ENCODE measurements around the gene CHADL. TPM values are rescaled to one million over a fixed set of nuclear protein-coding genes. Genes with fewer than 3 reads are reported as not detected.

The CHADL gene
- total RNA-seq, 1 experiment from 2014 or later: 0.74 TPM

- no peak overlapping the region for H3K27ac ChIP-seq
- H3K4me1 ChIP-seq (replicated peaks; ENCODE audit: insufficient read depth): peaks cover 5% of the 10 kb centered on the region
- POLR2A ChIA-PET (ENCODE audit: unreplicated experiment): interaction anchor here (0.6 kb wide), 1 partner anchor 37 kb away, joined by 4 read pairs; no protein-coding TSS in a partner anchor
- intact Hi-C loops (cut with micrococcal nuclease; ENCODE audit: unreplicated experiment): no loop called here
- no peaks in the 10 kb centered on the region for H3K9me2 ChIP-seq (ENCODE audit: insufficient read depth)
- CTCF ChIA-PET: no interaction called here
- no peak overlapping the region for H2AFZ ChIP-seq
- H3K9me3 ChIP-seq (ENCODE audit: insufficient read depth, low read depth): no peaks in the 10 kb centered on the region
- peaks cover 25% of the 10 kb centered on the region for H3K79me2 ChIP-seq (ENCODE audit: low read depth)
- H3K27me3 ChIP-seq (ENCODE audit: insufficient read depth, low read depth): no peaks in the 10 kb centered on the region
- H4K20me1 ChIP-seq (ENCODE audit: insufficient read depth): no peaks in the 10 kb centered on the region
- H3K4me3 ChIP-seq: no peak overlapping the region
- no peak for DNase-seq
- no peak for TF ChIP-seq CTCF (conservative IDR thresholded peaks at IDR 0.05)
- TF ChIP-seq EZH2 (IDR thresholded peaks at IDR 0.05; ENCODE audit: low read depth): no peak
- peaks cover 15% of the 10 kb centered on the region; the same call in 1 of the 2 replicates for H3F3A ChIP-seq (ENCODE audit: insufficient read depth, low read depth)
- no peak overlapping the region for H3K4me2 ChIP-seq
- BruUV-seq (replicated peaks): no TSS peak
- H3K36me3 ChIP-seq (ENCODE audit: low read depth): 0 out of 2 replicates have a peak, but pooled peaks cover 4% of the 10 kb centered on the region
These were observed 34.0 kb downstream of the CHADL start for GRCh38 chr22:41206719-41207118.

- TF ChIP-seq CTCF (conservative IDR thresholded peaks at IDR 0.05): no peak
- TF ChIP-seq EZH2 (IDR thresholded peaks at IDR 0.05; ENCODE audit: low read depth): no peak
- peaks cover 15% of the 10 kb centered on the region for H3K4me1 ChIP-seq (replicated peaks; ENCODE audit: insufficient read depth)
- CTCF ChIA-PET: no interaction called here
- no peaks in the 10 kb centered on the region for H3K27me3 ChIP-seq (ENCODE audit: insufficient read depth, low read depth)
- POLR2A ChIA-PET (ENCODE audit: unreplicated experiment): no interaction called here
- H3K9me2 ChIP-seq (ENCODE audit: insufficient read depth): no peaks in the 10 kb centered on the region
- H3F3A ChIP-seq (ENCODE audit: insufficient read depth, low read depth): peaks cover 17% of the 10 kb centered on the region; the same call in 1 of the 2 replicates
- H3K36me3 ChIP-seq (ENCODE audit: low read depth): 0 out of 2 replicates have a peak, but pooled peaks cover 4% of the 10 kb centered on the region
- TSS peak; percentile 52 for BruUV-seq (replicated peaks)
- H4K20me1 ChIP-seq (ENCODE audit: insufficient read depth): no peaks in the 10 kb centered on the region
- H3K4me2 ChIP-seq: peak within 1 kb of the TSS; percentile 92
- H2AFZ ChIP-seq: peak within 1 kb of the TSS; percentile 97
- peaks cover 25% of the 10 kb centered on the region for H3K79me2 ChIP-seq (ENCODE audit: low read depth)
- DNase-seq: peak; percentile 94 to 97
- H3K27ac ChIP-seq: peak within 1 kb of the TSS; percentile 69
- intact Hi-C loops (cut with micrococcal nuclease; ENCODE audit: unreplicated experiment): no loop called here
- peak within 1 kb of the TSS; percentile 96 for H3K4me3 ChIP-seq
- H3K9me3 ChIP-seq (ENCODE audit: insufficient read depth, low read depth): no peaks in the 10 kb centered on the region
These were observed 35.5 kb downstream of the CHADL start, which contains the start of gene L3MBTL2 for GRCh38 chr22:41204992-41205900. TSS of gene L3MBTL2 (plus strand) at chr22:41205312. CDS start at chr22:41205363, 51 bp downstream.

- intact Hi-C loops (cut with micrococcal nuclease; ENCODE audit: unreplicated experiment): no loop called here
These were observed 36.7 kb downstream of the CHADL start for GRCh38 chr22:41204066-41204465.

More at GRCh38 chr22:41204066-41204465, 36.7 kb downstream of the CHADL start:
- DNase-seq: no peak
- H2AFZ ChIP-seq: no peak overlapping the region
- H3K4me1 ChIP-seq (replicated peaks; ENCODE audit: insufficient read depth): peaks cover 15% of the 10 kb centered on the region
- H3K9me3 ChIP-seq (ENCODE audit: insufficient read depth, low read depth): no peaks in the 10 kb centered on the region
- no peak for TF ChIP-seq EZH2 (IDR thresholded peaks at IDR 0.05; ENCODE audit: low read depth)
- TF ChIP-seq CTCF (conservative IDR thresholded peaks at IDR 0.05): no peak
- H3K27ac ChIP-seq: no peak overlapping the region
- no peak overlapping the region for H3K4me3 ChIP-seq
- POLR2A ChIA-PET (ENCODE audit: unreplicated experiment): no interaction called here
- CTCF ChIA-PET: interaction anchor here (0.7 kb wide), 1 partner anchor 181 kb away, joined by 6 read pairs; no protein-coding TSS in a partner anchor
- peaks cover 29% of the 10 kb centered on the region; the same call in 1 of the 2 replicates for H3F3A ChIP-seq (ENCODE audit: insufficient read depth, low read depth)
- no peaks in the 10 kb centered on the region for H3K27me3 ChIP-seq (ENCODE audit: insufficient read depth, low read depth)
- H3K4me2 ChIP-seq: no peak overlapping the region
- no peaks in the 10 kb centered on the region for H3K9me2 ChIP-seq (ENCODE audit: insufficient read depth)
- no peaks in the 10 kb centered on the region for H3K36me3 ChIP-seq (ENCODE audit: low read depth)
- no TSS peak for BruUV-seq (replicated peaks)
- H4K20me1 ChIP-seq (ENCODE audit: insufficient read depth): no peaks in the 10 kb centered on the region
- peaks cover 25% of the 10 kb centered on the region for H3K79me2 ChIP-seq (ENCODE audit: low read depth)

Data from PC-9 (cell line).